Stimulated activated CD8-positive, alpha-beta memory T cell treated with anti-CD3 and anti-CD28 coated beads, Interleukin-7, amount 100 ng/mL, for 48 hours (primary cell): ENCODE results near the gene HOXC6.

Experiments
- DNase-seq, 2 donors: peaks; one replicate each; pipeline ENCODE4 v3.0.0-alpha.2; 2020; ENCODE audit warnings: low read depth in 1 of 2; ENCODE audit errors: extremely low read depth in 1 of 2

Gene HOXC6

GRCh38 chr12:54025499-54026405, 2.5 kb upstream of the HOXC6 start:
- DNase-seq = no peak

DNA sequence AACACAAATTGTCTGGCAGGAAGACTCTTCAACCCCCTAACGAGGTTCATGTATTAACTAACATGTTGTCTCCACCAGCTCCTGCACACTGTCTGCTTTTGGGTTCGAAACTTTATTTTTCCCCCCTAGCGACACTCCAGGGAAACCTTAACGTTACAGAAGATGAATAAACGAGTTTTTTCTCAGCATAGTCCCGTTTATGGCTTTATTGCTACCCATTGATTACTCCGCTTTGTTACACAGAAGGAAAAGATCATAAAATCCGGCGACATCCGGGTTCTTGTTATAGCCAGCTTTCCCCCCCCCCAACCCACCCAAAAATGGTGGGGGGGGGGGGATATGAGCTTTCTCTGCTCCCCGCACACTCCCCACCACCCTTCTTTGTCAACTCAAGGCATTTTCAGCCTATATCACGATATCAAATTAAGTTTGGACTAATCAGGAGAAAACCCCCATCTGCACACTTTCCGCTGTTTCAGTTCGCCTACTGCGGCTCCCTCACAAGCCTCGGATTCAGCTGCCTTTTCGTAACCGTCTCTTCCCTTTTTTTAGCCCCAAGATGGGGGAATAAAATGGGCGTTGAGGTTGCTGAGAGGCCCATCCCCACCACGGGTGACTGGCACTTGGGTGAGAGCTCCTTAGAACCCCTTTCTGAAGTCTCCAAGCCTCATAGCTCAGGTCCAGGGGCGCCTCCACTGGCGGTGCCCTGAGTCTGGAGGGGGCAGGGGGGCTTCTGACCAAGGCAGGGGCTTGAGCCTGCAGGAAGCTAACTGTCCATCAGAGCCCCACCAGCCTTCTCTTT, 1.4 kb upstream of the HOXC6 start:
- no peak for DNase-seq

GRCh38 chr12:54027442-54027786, 826 bp upstream of the HOXC6 start:
- no peak for DNase-seq

DNA sequence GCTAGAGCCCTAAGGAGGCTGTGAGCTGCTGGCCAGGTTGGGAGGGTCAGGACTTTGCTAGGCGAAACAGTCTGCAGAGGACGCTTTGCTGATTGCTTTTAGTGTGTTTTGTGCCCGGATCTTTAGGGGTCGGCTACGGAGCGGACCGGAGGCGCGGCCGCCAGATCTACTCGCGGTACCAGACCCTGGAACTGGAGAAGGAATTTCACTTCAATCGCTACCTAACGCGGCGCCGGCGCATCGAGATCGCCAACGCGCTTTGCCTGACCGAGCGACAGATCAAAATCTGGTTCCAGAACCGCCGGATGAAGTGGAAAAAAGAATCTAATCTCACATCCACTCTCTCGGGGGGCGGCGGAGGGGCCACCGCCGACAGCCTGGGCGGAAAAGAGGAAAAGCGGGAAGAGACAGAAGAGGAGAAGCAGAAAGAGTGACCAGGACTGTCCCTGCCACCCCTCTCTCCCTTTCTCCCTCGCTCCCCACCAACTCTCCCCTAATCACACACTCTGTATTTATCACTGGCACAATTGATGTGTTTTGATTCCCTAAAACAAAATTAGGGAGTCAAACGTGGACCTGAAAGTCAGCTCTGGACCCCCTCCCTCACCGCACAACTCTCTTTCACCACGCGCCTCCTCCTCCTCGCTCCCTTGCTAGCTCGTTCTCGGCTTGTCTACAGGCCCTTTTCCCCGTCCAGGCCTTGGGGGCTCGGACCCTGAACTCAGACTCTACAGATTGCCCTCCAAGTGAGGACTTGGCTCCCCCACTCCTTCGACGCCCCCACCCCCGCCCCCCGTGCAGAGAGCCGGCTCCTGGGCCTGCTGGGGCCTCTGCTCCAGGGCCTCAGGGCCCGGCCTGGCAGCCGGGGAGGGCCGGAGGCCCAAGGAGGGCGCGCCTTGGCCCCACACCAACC, 1.5 kb downstream of the HOXC6 start:
- DNase-seq = no peak

- no peak for DNase-seq
Observed at GRCh38 chr12:54030442-54030801, 2.2 kb downstream of the HOXC6 start.

GRCh38 chr12:54030889-54031471, 2.7 kb downstream of the HOXC6 start:
- no peak for DNase-seq

GRCh38 chr12:54031480-54031879, 3.2 kb downstream of the HOXC6 start:
- no peak for DNase-seq

- no peak for DNase-seq
Observed at GRCh38 chr12:54032086-54032619, 3.9 kb downstream of the HOXC6 start.

DNA sequence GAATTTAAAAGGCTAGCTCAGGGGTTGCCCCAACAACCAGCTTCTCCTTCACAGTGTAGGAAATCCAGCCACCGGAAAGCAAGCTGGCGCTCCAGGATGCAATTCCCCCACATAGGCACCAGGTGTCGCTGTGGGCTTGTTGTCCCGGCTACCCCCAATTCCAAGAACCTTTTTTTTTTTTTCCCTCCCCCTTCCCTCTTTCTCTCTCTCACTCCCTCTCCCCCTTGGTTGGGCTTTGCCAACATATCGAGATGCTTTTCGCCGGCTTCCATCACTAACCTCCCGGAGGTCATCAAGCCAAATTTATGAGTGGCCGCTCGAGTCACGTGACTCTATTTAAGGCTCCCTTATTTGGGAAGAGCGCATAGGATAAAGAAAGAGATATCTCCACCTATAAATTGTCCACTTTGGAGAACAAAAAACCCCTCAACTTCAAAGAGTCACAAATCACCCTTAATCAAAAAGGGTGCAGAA, 4.4 kb downstream of the HOXC6 start, which contains the start of gene HOXC5:
Gene HOXC5 (plus strand): TSS at position 424 of the 474 bp plus-strand sequence. CDS start 73 bp downstream, outside the sequence.
- DNase-seq = peak in 1 of 2 donors; percentile 38

GRCh38 chr12:54033106-54033979, 5.1 kb downstream of the HOXC6 start:
- DNase-seq = no peak

- DNase-seq = no peak
Observed at GRCh38 chr12:54033980-54034784, 5.9 kb downstream of the HOXC6 start.

GRCh38 chr12:54034785-54035310, 6.6 kb downstream of the HOXC6 start:
- DNase-seq = no peak

GRCh38 chr12:54035568-54036264, 7.5 kb downstream of the HOXC6 start:
- DNase-seq = no peak

GRCh38 chr12:54036620-54037359, 8.6 kb downstream of the HOXC6 start:
- DNase-seq = no peak

DNA sequence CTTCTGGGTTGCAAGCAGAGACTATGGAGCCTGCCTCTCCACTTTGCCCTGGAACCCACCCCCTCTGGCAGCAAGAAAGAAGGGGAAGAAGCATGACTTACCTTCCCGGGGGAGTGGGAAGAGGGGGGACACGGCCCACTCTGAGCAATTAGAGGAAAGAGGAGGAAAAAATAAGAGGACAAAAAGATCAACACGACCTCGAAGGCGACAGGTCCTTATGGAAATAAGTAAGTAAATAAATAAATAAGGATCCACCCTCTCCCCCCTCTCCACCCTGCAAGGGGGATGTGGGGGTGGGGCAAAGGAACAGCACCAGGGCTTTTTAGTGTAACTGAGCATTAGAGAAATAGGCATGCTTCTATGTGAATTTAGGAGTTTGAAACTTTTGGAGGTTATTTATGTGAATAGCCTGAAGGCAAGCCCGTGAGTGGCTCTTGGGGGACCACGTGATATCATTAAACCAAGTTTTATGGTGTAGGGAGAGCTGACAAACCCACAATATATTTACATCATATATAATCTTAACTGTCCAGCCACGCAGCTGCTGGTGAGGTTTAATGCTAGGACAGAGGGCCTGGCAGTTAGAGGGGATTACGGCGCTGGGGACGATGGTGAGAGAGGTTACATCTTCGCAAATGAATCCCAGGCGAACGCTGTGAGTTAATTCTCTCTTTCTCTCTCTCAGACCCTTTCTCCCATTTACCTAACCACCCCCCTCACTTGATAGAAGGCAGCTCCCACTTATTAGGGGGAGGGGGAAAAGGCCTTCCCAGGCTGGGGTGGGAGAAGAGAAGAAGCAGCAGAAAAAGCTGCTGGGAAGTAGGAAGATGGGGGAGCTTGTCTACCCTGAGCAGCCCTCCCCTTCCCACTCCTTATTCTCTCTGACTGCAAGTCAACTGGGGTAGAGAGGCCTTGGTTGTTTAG, 9.4 kb downstream of the HOXC6 start:
- no peak for DNase-seq
